Central memory CD4-positive, alpha-beta T cell (primary cell): ENCODE results near the gene MACROH2A2.
"Not testable (repeated sequence)": the region's sequence is repeated elsewhere in the genome, so short reads cannot be mapped to it uniquely, and the experiment has no call there.

Source experiments
- DNase-seq: peaks from one replicate; pipeline ENCODE4 v3.0.0; 2022

MACROH2A2 gene

DNA sequence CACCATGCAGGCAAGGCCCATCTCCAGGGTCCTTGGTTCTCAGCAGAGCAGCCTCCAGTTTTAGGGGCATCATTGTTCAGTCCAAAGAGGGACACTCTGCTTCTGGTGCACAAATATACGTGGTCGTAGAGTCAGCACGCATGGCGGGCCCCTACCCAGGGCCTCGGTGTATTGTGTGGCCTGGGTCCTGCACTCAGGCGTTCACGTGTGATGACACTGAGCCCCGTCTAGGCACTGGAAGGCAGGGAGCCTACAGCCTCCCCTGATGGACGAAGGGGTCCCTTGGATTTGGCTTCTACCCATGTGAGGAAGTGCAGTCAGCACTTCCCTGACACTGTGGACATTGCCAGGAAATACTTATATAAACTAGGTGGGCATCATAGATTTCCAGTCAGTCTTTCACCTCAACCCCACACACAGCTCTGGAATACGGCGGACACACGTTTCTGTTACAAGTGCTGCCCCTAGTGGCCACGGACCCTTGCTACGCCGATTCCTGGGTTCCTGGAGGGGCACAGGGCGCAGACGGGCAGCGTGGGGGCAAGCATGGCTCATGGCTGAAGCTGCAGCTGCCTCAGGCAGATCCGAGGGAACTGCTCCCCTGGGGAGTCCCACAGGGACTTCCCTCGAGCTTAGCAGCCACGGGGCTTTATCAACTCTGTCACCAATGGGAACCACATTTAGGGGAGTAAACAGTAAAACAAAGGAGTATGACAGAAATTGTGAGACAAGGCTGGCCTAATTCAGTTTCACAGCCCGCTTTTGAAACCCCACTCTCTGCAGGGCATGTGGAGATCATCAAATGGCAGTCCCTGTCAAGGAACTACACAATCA lies 54.5 kb downstream of the MACROH2A2 start:
- no peak for DNase-seq

DNA sequence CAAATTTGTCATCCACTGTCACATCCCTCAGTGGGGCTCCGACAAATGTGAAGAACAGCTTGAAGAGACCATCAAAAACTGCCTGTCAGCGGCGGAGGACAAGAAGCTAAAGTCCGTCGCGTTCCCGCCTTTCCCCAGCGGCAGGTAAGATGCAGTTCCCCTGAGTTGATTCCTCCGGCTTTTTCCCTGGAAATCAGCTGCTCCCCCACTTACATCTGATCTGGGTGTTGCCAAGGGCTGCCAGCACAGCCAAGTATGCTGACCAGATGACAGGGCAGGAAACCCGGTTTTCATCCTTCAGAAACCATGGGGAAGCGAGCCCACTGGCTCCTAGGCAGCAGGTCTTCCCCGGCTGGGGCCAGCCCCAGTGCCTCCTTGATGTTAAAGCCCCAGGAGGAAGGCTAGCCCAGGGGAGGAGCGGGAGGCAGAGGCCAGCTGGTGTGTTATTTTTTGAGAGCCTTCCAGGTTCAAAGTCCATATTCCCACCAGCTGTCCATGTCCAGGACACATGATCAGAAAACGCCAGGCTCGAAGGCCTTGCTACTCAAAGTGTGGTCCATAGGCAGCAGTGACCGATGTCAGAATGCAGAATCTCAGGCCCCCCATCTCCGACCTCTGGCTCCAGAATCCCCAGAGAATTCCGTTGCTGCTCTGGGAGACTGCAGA lies 56.6 kb downstream of the MACROH2A2 start:
- DNase-seq: no peak

DNA sequence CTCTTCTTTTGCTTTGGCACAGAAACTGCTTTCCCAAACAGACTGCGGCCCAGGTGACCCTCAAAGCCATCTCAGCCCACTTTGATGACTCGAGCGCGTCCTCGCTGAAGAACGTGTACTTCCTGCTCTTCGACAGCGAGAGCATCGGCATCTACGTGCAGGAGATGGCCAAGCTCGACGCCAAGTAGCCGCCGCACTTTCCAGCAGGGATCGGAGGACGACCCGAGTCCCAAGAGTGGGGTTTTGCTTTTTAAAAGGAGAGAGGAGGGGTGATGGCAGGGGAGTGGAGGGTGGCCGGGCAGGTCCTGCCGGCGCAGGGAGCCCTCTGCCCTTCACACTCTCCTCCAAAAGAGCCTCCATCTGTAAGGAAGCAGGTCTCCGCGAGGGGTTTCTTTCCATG lies 58.9 kb downstream of the MACROH2A2 start:
- no peak for DNase-seq

DNA sequence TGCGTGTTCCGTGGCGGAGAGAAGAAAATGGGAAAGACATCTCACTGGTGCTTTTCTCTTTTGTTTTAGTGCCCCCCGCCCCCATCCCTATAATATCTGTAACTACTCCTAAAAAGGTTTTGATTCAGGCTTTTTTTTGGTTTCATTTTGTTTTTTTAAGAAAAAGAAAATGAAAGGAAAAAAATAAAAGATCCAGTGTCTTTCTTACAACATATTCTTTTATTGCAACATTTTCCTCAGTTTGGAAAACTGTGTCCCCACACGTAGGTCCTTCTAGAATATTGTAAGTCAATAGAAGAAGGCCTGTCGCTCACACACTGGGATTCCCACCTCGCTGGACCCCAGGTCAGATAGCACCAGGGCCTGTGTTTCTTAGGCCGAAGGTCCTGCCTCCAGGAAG lies 59.4 kb downstream of the MACROH2A2 start:
- no peak for DNase-seq

DNA sequence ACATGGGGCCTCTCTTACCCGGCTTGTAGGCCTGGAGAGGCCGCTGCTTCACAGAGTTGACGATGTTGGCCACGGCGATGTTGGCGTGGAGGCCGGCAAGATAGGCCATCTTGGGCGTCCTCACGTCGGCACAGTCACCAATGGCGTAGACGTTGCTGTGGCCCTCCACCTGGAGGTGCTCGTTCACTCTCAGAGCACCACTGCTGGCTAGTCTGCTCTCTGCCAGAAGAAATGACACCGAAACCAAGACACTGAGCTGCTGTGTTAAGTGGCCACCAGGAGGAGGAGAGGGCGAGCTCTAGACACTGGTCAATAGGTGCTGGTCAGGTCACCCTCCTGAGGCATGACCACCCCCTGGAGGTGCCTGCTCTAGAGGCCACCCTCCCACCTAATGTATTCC lies 62.3 kb downstream of the MACROH2A2 start:
- no peak for DNase-seq

DNA sequence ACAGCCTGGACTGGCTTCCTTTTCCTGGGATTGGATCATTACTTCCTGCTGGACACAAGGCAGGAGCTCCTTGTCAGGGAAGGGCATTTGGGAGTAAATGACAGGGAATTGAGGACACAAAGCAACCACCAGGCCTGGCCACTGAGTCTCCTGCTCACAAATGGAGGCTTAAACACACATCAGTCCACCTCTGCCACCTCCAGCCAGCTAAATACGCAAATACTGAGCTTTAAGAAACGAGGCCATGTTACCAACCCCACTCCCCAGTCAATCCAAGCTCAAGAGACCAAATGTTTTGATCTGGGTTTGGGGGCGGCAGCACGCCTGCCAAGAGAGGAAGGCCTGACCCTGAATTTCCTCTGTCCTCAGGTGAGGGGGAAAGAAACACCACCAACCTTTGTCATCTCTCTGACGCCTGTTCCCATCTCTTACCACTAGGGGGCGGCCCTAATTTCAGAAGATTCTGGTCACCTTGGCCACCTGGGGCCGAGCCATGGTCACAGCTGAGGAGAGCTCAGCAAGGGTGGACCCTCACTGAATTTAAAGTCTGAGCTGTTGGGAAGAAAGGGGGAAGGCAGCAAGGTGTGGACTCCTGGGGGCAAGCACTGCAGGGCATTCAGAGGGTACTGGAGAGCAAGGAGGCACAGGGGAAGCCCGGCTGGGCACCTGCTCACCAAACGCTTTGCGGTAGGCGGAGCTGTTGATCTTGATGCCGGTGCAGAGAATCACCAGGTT lies 63.5 kb downstream of the MACROH2A2 start:
- DNase-seq: peak; percentile 48

DNA sequence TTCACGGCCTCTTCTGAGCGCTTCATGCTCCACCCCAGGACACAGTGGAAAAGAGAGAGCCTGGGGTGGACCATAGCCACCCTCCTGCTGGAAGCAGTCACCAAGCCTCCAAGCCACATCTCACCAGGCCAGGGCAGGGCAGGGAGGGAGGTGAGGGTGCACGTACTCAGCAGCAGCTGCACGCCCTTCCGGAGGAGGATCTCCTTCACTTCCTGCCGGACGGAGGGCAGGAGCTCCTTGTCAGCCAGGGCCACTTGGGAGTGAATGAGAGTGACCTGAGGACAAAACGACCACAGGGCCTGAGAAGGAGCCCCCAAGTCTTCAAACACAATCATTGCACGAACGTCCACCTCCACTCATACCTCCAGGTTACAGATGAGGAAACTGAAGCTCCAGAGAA lies 65.0 kb downstream of the MACROH2A2 start:
- no peak for DNase-seq

DNA sequence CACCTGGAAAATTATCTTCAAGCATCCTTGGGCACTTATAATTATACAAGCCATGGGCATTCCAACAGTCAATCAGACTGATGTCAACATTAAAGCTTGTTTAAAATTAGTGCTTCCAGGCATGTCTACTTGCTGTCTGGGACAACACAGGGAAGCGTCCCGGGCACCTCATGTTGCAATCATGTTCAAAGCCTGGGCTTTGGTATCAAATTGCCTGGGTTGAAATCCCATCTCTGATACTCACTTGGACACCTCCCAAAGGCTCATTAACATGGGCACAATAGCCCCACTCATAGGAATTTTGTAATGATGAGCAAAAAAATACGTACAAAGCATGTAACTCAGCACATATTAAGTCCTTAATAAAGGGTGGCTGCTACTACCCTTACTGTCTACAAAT lies 65.5 kb downstream of the MACROH2A2 start:
- DNase-seq: no peak

DNA sequence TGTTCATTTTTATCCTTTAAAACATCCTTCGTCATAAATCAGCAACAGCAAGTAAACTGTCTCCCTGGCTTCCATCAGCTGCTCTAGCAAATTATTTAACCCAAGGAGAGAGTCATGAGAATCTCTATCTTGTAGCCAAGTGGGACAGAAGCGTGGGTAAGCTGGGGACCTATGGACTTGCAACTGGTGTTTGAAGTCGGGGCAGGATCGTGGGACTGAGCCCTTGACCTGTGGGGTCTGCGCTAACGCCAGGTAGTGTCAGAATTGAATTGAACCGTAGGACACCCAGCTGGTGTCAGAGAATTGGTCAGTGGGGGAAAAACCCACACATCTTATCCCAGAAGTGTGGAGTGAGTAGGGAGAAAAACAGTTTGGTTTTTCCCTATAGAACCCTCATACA lies 66.6 kb downstream of the MACROH2A2 start:
- DNase-seq: no peak

DNA sequence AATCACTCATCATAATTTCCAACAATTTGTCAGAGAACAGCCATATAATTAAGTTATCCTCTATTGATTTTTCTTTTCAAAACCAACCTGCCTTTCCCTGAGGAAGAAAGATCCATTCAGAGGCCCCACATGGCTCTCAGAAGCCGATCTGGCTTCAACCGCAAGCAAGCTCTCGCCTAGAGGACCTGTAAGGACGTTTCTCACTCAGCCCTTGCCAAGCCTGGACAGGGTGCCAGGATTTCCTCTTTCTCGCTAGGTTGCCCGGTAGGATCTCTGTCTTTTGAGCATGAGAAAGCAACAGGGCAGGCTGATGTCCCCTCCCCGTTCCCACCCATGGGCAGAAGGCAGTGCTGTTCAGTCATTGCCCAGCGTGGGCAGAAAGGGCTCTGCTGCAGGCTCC lies 67.0 kb downstream of the MACROH2A2 start:
- DNase-seq: no peak

DNA sequence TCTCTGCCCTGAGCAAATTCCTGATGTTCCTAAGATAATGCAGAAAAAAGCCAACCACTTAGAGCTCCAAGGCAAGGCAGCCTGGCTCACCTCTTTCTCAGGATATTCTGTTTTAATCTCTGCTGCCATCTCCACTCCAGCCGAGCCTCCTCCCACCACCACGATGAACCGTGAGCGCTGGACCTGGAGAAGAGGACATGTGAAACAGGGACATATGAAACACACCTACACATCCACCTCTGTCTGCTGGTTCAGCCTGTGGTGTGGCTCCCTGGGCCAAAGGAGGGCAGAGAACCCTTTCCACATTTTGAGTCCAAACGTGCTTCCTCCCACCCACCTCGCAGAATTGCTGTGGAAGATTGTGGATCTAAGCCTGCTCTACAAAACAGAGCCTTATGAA lies 67.8 kb downstream of the MACROH2A2 start:
- no peak for DNase-seq

DNA sequence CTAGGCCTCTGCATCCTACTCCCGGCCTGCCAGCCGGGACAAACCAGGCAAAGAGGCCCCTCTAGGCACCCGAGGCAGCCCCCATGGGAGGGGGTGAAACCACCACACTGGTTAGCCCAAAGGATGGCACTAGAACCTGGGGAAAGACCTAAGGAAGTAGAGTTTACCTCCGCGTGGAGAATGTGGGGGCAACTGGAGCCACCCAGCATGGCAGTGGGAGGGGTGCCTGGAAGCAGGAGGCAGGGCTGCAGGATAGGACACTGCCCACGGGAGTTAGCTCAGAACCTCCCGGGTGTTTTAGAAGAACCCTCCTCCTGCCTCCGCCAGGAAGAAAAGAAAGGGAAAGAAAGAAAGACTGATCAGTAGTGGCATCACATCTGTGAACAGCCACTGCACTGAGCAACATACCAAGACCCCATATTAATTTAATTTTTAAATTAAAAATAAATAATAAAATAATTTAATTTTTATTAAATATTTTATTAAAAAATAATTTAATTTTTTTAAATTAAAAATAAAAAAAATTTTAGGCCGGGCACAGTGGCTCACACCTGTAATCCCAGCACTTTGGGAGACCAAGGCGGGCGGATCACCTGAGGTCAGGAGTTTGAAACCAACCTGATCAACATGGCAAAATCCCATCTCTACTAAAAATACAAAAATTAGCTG lies 68.8 kb downstream of the MACROH2A2 start:
- no peak for DNase-seq

DNA sequence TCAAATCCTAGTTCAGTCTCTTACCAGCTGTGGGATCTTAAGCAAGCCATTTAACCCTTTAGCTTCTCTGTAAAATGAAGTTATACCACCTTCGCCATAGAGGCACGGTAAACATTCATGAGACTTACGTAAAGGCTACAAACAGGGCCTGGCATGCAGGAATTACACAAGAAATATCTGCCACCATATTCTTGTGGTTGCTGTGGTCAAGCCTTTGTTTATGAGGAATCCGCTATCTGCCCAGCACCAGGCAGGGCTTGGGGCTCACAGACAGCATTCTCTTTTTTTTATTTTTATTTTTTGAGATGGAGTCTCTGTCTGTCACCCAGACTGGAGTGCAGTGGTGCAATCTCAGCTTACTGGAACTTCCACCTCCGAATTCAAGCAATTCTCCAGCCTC lies 70.1 kb downstream of the MACROH2A2 start:
- DNase-seq: no peak

DNA sequence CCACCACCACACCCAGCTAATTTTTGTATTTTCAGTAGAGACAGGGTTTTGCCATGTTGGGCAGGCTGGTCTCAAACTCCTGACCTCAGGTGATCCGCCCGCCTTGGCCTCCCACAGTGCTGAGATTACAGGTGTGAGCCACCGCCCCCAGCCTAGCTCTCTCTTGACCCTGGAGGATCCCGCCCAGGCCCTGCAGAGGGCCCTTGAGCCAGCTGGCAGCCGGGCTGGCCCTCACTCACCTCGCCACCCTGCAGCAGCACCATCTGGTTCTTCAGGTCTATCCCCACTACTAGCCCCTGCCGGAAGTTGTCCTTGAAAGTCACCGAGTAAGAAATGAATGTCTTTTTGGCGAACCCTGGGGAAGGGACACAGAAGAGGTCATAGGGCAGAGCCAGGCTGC lies 70.5 kb downstream of the MACROH2A2 start:
- DNase-seq: not testable (repeated sequence)

DNA sequence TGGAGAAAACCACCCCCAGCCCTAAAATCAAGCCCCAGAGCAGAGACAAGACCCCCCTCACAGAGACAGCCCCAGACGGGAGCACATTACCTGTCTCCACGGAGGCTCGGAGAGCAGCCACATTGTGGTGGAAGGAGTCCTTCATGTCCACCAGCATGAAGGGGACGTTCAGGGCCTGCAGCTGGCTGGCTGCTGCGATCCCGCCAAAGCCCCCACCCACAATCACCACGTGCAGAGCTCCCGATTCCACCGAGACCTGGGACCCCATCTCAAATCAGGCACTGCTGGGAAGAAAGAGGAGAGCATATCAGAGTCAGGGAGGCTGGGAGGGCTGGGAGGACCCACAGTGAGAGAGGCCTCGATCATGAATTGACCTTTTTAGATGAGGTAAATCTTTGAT lies 71.2 kb downstream of the MACROH2A2 start:
- no peak for DNase-seq

DNA sequence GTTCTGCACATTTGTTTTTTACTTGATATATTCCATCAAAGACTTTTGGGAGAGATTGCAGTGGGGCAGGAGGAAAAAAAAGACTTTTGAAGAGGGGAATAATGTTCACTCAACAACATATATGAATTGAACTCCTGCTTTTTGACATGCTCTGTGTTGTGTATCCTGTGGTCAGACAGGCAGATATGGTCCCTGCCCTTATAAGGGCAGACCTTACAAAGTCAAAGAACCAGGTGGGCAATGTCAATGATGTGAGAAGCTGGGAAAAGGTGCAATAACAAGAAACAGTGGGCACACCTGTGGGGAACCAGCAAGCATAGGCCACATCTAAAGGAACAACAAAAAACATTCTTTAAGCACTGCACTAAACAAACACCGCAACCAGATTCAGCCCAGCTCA lies 71.8 kb downstream of the MACROH2A2 start:
- DNase-seq: no peak

DNA sequence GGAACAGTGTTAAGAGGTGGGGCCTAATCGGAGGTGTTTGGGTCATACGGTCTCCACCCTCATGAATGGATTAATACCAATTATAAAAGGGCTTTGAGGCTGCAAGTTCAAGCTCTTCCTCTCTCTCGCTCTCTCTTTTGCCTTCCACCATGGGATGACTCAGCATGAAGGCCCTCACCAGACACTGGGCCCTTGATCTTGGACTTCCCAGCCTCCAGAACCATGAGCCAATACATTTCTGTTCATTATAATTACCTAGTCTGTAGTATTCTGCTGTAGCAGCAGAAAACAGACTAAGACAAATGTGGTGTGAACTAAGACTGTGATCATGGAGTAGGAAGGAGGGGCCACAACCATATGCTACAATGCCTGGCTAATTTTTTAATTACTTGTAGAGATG lies 72.3 kb downstream of the MACROH2A2 start:
- no peak for DNase-seq

DNA sequence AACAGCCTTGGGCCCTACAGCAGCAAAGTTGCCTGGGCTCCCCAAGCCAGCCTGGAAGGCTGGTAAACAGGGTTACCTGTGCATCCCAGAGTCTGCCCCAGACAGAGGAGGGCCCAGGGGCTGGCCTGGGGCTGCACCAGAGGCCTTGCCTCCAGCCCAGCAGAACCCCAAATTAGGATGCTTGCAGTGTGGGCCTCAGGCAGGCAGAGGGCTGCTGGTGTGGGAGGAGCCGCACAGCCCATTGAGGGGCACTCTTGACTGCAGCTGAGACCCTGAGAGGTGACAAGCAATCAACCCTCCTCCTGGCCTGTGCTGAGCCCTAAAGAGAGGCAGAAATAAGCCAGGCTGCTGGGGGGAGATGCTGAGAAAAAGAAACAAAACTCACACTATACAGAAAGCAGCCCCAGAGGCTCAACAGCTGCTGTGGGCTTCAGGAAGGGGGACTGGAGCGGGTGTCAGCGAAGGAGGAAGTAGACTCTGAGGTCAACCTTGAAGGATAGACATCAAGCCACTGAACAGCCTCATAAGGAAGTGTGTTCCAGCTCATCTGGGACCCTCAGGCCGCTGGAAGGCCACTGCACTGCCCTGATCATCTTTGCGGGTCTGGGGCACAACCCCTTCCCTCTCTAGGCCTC lies 73.4 kb downstream of the MACROH2A2 start:
- DNase-seq: no peak

DNA sequence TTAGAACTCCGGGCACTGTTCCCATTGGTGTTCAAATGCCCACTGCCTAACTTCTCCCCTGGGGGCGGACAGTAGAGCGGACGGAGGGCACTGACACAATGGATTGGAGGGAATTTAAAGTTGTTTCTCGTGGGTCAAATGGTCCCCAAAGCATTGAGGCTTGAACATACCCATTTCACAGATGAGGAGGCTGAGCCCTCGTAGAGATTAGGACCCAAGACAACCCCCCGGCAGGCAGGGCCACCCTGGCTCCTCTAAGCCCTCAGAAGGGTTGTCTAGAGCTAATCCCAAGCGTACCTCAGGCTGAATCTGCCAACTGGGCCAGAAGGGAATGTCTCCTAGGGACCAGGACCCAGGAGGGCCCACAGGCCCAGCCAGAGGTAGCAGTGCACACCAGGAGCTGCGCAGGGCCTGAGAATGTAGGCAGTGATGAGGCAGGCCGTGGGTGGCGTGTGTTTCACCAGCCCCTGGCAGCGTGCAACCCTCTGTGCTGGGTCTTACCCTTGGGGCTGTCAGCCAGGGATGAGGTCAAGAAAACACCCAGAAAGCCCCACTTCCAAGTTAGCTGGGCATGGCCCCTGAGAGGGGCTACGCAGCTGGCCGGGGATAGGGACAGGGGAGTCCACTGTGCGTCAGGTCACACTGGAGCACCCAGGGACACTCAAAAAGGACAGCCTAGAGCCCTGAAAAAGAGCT lies 74.2 kb downstream of the MACROH2A2 start:
- no peak for DNase-seq

DNA sequence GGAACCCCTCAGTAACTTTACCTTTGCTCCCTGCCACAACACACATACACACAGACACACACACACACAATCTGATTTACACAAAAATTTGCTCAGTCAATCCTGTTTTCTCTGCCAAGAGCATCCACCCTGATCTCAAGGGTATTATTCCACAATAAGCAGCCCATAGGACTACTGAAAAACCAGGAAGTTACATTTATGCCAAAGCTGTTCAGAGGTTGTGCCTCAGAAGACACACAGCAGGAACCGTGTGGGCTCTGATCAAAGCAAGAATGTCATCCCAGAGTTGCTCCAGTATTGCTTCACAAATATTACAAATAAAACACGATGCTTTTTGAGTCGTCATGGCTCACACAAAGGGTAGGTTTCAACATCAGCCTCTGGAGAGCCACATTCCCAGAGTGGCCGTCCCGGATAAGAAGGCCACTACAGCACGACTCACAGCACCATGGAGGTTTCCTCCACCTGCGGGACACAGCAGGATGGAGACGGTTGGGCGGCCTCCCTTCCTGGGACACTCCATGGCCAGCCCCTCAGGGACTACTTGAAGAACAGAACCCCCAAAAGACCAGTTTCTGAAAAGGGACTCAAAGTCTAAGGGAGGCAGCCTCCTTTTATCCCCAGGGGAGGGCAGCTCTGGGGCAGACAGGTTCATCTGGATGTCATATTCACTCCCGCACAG lies 78.4 kb downstream of the MACROH2A2 start:
- no peak for DNase-seq

DNA sequence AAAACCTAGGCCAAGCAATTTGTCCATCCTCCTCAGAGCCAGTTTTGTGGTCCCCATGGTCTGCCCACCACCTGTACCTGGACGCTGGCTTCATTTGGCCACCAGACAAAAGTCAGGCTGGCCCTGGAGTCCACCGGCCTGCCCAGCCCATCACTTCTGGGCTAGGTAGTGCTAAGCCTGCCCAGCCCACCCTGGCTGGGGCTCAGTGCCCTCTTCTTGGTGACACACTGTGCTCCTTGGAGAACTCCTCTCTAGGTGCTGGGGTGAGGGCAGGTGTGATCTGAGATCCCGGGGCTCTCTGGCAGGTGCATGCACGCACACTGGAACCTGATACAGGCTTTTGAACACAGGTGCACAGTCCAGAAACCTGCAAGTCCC lies 78.9 kb downstream of the MACROH2A2 start:
- no peak for DNase-seq
